Upper lobe of right lung (tissue), 1 donor: ENCODE data around the gene TANC1. TPM values are rescaled to one million over a fixed set of nuclear protein-coding genes. Genes with fewer than 3 reads are reported as not detected.
A peak's percentile ranks its signal among the peaks of the same experiment; 100 is the strongest.

Experiments
- ATAC-seq: fragments of 200-7000 bp; cut with Tn5 transposase; one replicate; pipeline ENCODE4 v1.9.1; 2020; ENCODE audit warnings: mild to moderate bottlenecking, moderate library complexity
- DNase-seq: peaks from one replicate; pipeline ENCODE4 v3.0.0-alpha.2; 2020
- H3K27ac ChIP-seq: fragments of 200-600 bp; one replicate; pipeline ENCODE4 v1.8.0; 2022
- H3K27me3 ChIP-seq: fragments of 200-600 bp; one replicate; pipeline ENCODE4 v1.8.0; 2022; ENCODE audit warnings: mild to moderate bottlenecking
- H3K36me3 ChIP-seq: fragments of 200-600 bp; one replicate; pipeline ENCODE4 v1.8.0; 2022
- H3K4me1 ChIP-seq: fragments of 200-600 bp; one replicate; pipeline ENCODE4 v1.8.0; 2022
- H3K4me3 ChIP-seq: fragments of 200-600 bp; one replicate; pipeline ENCODE4 v1.8.0; 2022; ENCODE audit warnings: mild to moderate bottlenecking
- H3K9me3 ChIP-seq: fragments of 200-600 bp; one replicate; pipeline ENCODE4 v1.8.0; 2022
- CTCF ChIP-seq: fragments of 200-600 bp; IDR thresholded peaks from one replicate; pipeline ENCODE4 v1.8.0; 2022; ENCODE audit warnings: antibody characterized with exemption
- intact Hi-C: fragments of 100-400 bp; cut with DNase I; formaldehyde crosslinking; loops from one replicate; pipeline ENCODE4 v1.11.0; 2022
- total RNA-seq: library from RNA; stranded (reverse); fragmentation: NEBNext Ultra II Directional; extraction: Animal tissue kit (Norgen Biotek cat#: 25700); gene quantifications from one replicate; pipeline ENCODE4 v1.2.1, GENCODE V29; 2021
- donor health status: DM: no; HTN: yes; CAD: no; lungs with severe emphysema.

Gene TANC1
- total RNA-seq, 1 donor from 2014 or later = 60.4 TPM

- TF ChIP-seq CTCF = no peak
- H3K4me3 ChIP-seq = no peak overlapping the region
- intact Hi-C loops = no loop called here
- DNase-seq (no peak), ATAC-seq (no peak)
- H3K36me3 ChIP-seq = no peaks in the 10 kb centered on the region
- no peaks in the 10 kb centered on the region for H3K27me3 ChIP-seq
- peaks cover 38% of the 10 kb centered on the region for H3K4me1 ChIP-seq
- no peak overlapping the region for H3K27ac ChIP-seq
- no peaks in the 10 kb centered on the region for H3K9me3 ChIP-seq
These were observed 7.0 kb downstream of the TANC1 start for GRCh38 chr2:158975271-158975921.

DNA sequence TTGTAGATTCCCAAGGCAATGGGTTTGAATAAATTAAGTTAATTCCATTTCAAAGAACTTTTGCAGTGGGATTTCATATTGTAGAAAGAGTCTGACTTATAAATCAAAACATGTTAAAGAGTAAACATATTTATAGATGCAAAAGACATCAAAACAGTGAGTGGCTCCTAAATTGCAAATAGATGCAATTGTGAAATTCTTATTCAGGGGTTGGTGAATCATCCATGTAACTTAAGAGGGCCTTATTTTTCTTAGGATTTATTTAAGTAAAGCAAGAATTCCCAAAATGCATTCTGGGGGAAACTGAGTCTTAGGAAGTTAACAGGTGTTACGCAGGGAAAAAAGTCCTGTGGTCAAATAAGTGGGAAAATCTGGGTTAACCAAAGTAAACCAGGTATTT lies 11.3 kb downstream of the TANC1 start:
- no peaks in the 10 kb centered on the region for H3K27me3 ChIP-seq
- peaks cover 11% of the 10 kb centered on the region for H3K4me1 ChIP-seq
- no peak for DNase-seq
- intact Hi-C loops = no loop called here
- ATAC-seq = no peak
- H3K36me3 ChIP-seq = no peaks in the 10 kb centered on the region
- no peak overlapping the region for H3K27ac ChIP-seq
- no peaks in the 10 kb centered on the region for H3K9me3 ChIP-seq
- TF ChIP-seq CTCF = no peak
- H3K4me3 ChIP-seq = no peak overlapping the region

- Histone ChIP-seq H3K27me3 (no peaks in the 10 kb centered on the region), H3K36me3 (no peaks in the 10 kb centered on the region), H3K9me3 (no peaks in the 10 kb centered on the region), H3K4me1 (peaks cover 28% of the 10 kb centered on the region), H3K27ac (no peak overlapping the region), H3K4me3 (no peak overlapping the region)
- intact Hi-C loops = no loop called here
- ATAC-seq (peak; percentile 66), DNase-seq (no peak)
- no peak for TF ChIP-seq CTCF
These were observed 16.2 kb downstream of the TANC1 start for GRCh38 chr2:158984604-158985135.

DNA sequence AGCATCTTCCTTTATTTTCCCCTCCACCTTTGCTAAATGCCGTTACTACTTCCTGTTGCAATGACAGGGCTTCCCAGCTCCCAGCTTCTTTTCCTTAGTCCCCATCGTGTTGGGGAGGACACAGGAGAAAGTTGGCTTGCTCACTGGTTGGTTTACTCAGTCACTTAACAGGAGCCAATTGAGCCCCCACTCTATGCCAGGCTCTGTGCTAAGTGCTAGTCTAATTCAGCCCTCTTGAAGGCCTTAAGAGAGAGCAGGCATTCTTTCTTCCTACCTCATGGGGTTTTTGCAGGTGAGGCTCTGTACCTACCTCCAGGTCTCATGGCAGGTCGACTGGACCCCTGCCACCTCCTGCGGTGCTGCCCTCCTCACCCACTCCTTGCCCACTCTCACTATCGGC lies 20.1 kb downstream of the TANC1 start:
- Histone ChIP-seq H3K9me3 (no peaks in the 10 kb centered on the region), H3K36me3 (no peaks in the 10 kb centered on the region), H3K27ac (no peak overlapping the region), H3K27me3 (no peaks in the 10 kb centered on the region), H3K4me3 (no peak overlapping the region), H3K4me1 (peaks cover 37% of the 10 kb centered on the region)
- no peak for TF ChIP-seq CTCF
- no peak for DNase-seq
- peak; percentile 80 for ATAC-seq
- intact Hi-C loops = no loop called here

GRCh38 chr2:158989165-158989564 lies 20.7 kb downstream of the TANC1 start:
- no peak for DNase-seq
- intact Hi-C loops = no loop called here
- Histone ChIP-seq H3K4me3 (no peak overlapping the region), H3K36me3 (no peaks in the 10 kb centered on the region), H3K27me3 (no peaks in the 10 kb centered on the region), H3K27ac (no peak overlapping the region), H3K9me3 (no peaks in the 10 kb centered on the region), H3K4me1 (peaks cover 34% of the 10 kb centered on the region)
- no peak for TF ChIP-seq CTCF
- no peak for ATAC-seq
